ENCODE results near the gene MAST4.
A peak's percentile ranks its signal among the peaks of the same experiment; 100 is the strongest.

- TF ChIP-seq CTCF (IDR thresholded peaks at IDR 0.05) (peak; percentile 35), USF2 (IDR thresholded peaks at IDR 0.05) (no peak), FOSB (CRISPR knock-in tag; IDR thresholded peaks at IDR 0.05) (no peak), MAFK (IDR thresholded peaks at IDR 0.05; ENCODE audit: partially characterized antibody) (no peak), EP300 (IDR thresholded peaks at IDR 0.05) (no peak), CBX2 (IDR thresholded peaks at IDR 0.05; ENCODE audit: borderline replicate concordance, low read depth) (no peak), RARB (CRISPR knock-in tag; IDR thresholded peaks at IDR 0.05) (no peak), EHF (CRISPR knock-in tag; IDR thresholded peaks at IDR 0.05) (no peak), SMC3 (IDR thresholded peaks at IDR 0.05) (0 out of 3 replicates have a peak, but pooled peaks have one; percentile 28), CEBPB (IDR thresholded peaks at IDR 0.05) (no peak), POLR2A (IDR thresholded peaks at IDR 0.05; ENCODE audit: low read length) (no peak), HOXB13 (CRISPR knock-in tag; IDR thresholded peaks at IDR 0.05; ENCODE audit: low read depth) (no peak)
Observed at GRCh38 chr5:66742083-66742895, 146.1 kb downstream of the MAST4 start.

Data from A549 (cell line).